B cell (primary cell): ENCODE results near the gene SOX15. TPM values are rescaled to one million over a fixed set of nuclear protein-coding genes. Genes with fewer than 3 reads are reported as not detected.

Experiments
- ATAC-seq: fragments of 200-7000 bp; cut with Tn5 transposase; one replicate; pipeline ENCODE4 v1.10.0; 2021; ENCODE audit warnings: low read depth, mild to moderate bottlenecking, moderate number of reproducible peaks, moderate library complexity
- CTCF ChIA-PET: fragments of 350-600 bp; sonication (Branson Sonifier 250); formaldehyde crosslinking; loops from one replicate; lab custom pipeline; 2021; ENCODE audit warnings: antibody characterized with exemption, inconsistent platforms; lab: Charles Lee
- POLR2A ChIA-PET: fragments of 350-600 bp; sonication (Branson Sonifier 250); formaldehyde crosslinking; loops from one replicate; lab custom pipeline; 2021; ENCODE audit warnings: antibody characterized with exemption; lab: Charles Lee
- DNase-seq: peaks from one replicate; pipeline ENCODE4 v3.0.0; 2013
- H2AFZ ChIP-seq: 2 replicates; pipeline ENCODE4 v1.6.1; 2012; ENCODE audit warnings: mild to moderate bottlenecking, low read depth, low read length; ENCODE audit not compliant: insufficient read depth, poor library complexity, severe bottlenecking
- H3K27ac ChIP-seq, 2 donors: 1 replicate in 1 of 2; 2 replicates in 1 of 2; pipeline ENCODE4 v1.5.1; 2012 to 2013; ENCODE audit warnings: low read length in 2 of 2, mild to moderate bottlenecking in 2 of 2, moderate library complexity in 1 of 2
- H3K27me3 ChIP-seq, 4 experiments: fragments of 200-600 bp in 1 of 4; sonication (generic) in 1 of 4; replicated peaks in 1 of 4; 1 replicate in 2 of 4; 2 replicates in 2 of 4; pipeline versions ENCODE4 v1.6.1 to v1.7.0; 2013 to 2016; ENCODE audit warnings: low read length in 3 of 4, mild to moderate bottlenecking in 2 of 4, mixed read lengths in 1 of 4, moderate library complexity in 1 of 4; ENCODE audit not compliant: insufficient read depth in 4 of 4, control insufficient read depth in 3 of 4; ENCODE audit errors: control extremely low read depth in 1 of 4
- H3K36me3 ChIP-seq, 2 experiments: replicated peaks in 1 of 2; 1 replicate in 1 of 2; 2 replicates in 1 of 2; pipeline versions ENCODE4 v1.6.1 to v1.7.1; 2013; ENCODE audit warnings: low read length in 1 of 2; ENCODE audit not compliant: insufficient read depth in 2 of 2, control insufficient read depth in 1 of 2; ENCODE audit errors: control extremely low read depth in 1 of 2, extremely low read depth in 1 of 2
- H3K4me1 ChIP-seq, 2 donors: fragments of 200-600 bp in 1 of 2; sonication (generic) in 1 of 2; 1 replicate in 1 of 2; 2 replicates in 1 of 2; pipeline versions ENCODE4 v1.5.1 to v1.6.1; 2013 to 2017; ENCODE audit warnings: low read length in 2 of 2; ENCODE audit not compliant: control insufficient read depth in 2 of 2, insufficient read depth in 2 of 2
- H3K4me2 ChIP-seq: replicated peaks from 2 replicates; pipeline ENCODE3; 2012; ENCODE audit warnings: mild to moderate bottlenecking, low read depth, low read length; ENCODE audit not compliant: poor library complexity, severe bottlenecking
- H3K4me3 ChIP-seq, 5 experiments: fragments of 200-600 bp in 1 of 5; sonication (generic) in 1 of 5; 1 replicate in 3 of 5; 2 replicates in 2 of 5; pipeline versions ENCODE4 v1.5.1 to v1.7.0; 2011 to 2016; ENCODE audit warnings: low read length in 4 of 5, mild to moderate bottlenecking in 4 of 5, low read depth in 2 of 5, control low read depth in 1 of 5, moderate library complexity in 1 of 5; ENCODE audit not compliant: insufficient read depth in 1 of 5; ENCODE audit errors: control extremely low read depth in 1 of 5, extremely low read depth in 1 of 5
- H3K79me2 ChIP-seq: fragments of 200-600 bp; sonication (generic); one replicate; pipeline ENCODE4 v1.6.0; 2016; ENCODE audit warnings: low read length; ENCODE audit not compliant: control insufficient read depth, insufficient read depth
- H3K9ac ChIP-seq: fragments of 200-600 bp; sonication (generic); 2 replicates; pipeline ENCODE4 v1.6.1; 2017; ENCODE audit warnings: mild to moderate bottlenecking, low read length, moderate library complexity
- H3K9me3 ChIP-seq, 3 donors: one replicate each; pipeline versions ENCODE4 v1.6.1 to v1.7.1; 2013; ENCODE audit warnings: low read length in 2 of 3; ENCODE audit not compliant: control insufficient read depth in 2 of 3, insufficient read depth in 1 of 3; ENCODE audit errors: control extremely low read depth in 1 of 3
- H4K20me1 ChIP-seq: 2 replicates; pipeline ENCODE4 v1.6.0; 2012; ENCODE audit warnings: mild to moderate bottlenecking, low read length; ENCODE audit not compliant: insufficient read depth, control insufficient read depth, poor library complexity, severe bottlenecking
- H3K27ac Mint-ChIP-seq: one replicate; pipeline ENCODE4 v1.8.0; 2021; ENCODE audit warnings: mixed read lengths
- H3K27me3 Mint-ChIP-seq: one replicate; pipeline ENCODE4 v1.8.0; 2021; ENCODE audit warnings: mixed read lengths
- H3K4me1 Mint-ChIP-seq: one replicate; pipeline ENCODE4 v1.8.0; 2021; ENCODE audit warnings: mixed read lengths
- H3K4me3 Mint-ChIP-seq: one replicate; pipeline ENCODE4 v1.8.0; 2021; ENCODE audit warnings: mixed read lengths
- H3K9me3 Mint-ChIP-seq: one replicate; pipeline ENCODE4 v1.8.0; 2022; ENCODE audit warnings: mixed read lengths; ENCODE audit not compliant: insufficient read depth
- EZH2 ChIP-seq: IDR thresholded peaks from 2 replicates; pipeline ENCODE4 v1.6.1; 2012; ENCODE audit warnings: borderline replicate concordance, low read depth, mild to moderate bottlenecking, moderate library complexity, low read length; ENCODE audit not compliant: insufficient read depth, poor library complexity, severe bottlenecking
- WGBS: methylation state at CpG from one replicate; pipeline ENCODE4 v1.1.5; 2013; ENCODE audit warnings: missing lambda C conversion rate; ENCODE audit not compliant: insufficient coverage; 5-methylcytosine and 5-hydroxymethylcytosine counted together
- intact Hi-C: fragments of 100-400 bp; cut with micrococcal nuclease; formaldehyde crosslinking; loops from one replicate; pipeline ENCODE4 v1.10.0; 2022
- polyA plus RNA-seq: library from polyadenylated mRNA; depleted of rRNA; stranded (reverse); fragments of >200 nt; gene quantifications from 2 replicates; pipeline ENCODE4 v1.2.3, GENCODE V29; 2012
- total RNA-seq, 2 donors: library from RNA; stranded (reverse); fragments of 120-200 nt in 1 of 2; gene quantifications; 1 replicate in 1 of 2; 2 replicates in 1 of 2; pipeline versions ENCODE4 v1.2.3 to v1.2.4, GENCODE V29; 2013 to 2022
- TF ChIP-seq, protein P1 (sequence below): fragments of 200-600 bp; IDR thresholded peaks from one replicate; pipeline ENCODE4 v1.8.0; 2022; ENCODE audit warnings: antibody characterized with exemption, mild to moderate bottlenecking

The SOX15 gene
- total and polyA plus RNA-seq, 2 donors (not counting 1 experiment from before 2014, with no cell fraction given) = 0.18 to 0.96 TPM

DNA sequence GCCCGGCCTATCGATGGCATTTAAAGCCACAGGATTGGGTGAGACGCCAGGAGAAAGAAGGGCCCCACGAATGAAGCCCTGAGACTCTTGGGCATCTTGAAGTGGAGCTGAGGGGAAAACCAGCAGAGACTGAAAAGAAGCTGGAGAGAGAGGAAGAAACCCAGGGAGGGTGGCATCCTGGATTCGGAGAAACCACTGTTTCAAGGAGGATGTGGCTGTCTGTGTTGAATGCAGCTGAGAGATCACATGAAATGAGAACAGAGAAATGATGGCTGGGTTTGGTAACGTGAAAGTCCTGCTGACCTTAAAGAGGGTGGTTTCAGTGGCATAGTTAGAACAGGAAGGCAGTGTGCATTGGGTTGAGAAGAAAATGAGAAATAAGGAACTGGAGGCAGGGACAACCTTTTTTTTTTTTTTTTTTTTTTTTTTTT, 37.3 kb downstream of the SOX15 start:
- Mint-ChIP-seq H3K27me3 (no peaks in the 10 kb centered on the region), H3K4me1 (peaks cover 58% of the 10 kb centered on the region), H3K27ac (peak overlapping the region; percentile 93), H3K9me3 (no peaks in the 10 kb centered on the region), H3K4me3 (peak overlapping the region; percentile 79)
- WGBS = 3% methylated on average over 6 of the region's 6 CpGs
- H2AFZ ChIP-seq = peak overlapping the region; percentile 5
- peak overlapping the region; percentile 56 for H3K9ac ChIP-seq
- H3K36me3 ChIP-seq = peaks cover 0 to 3% of the 10 kb centered on the region in 2 experiments
- no peaks in the 10 kb centered on the region for H3K27me3 ChIP-seq
- H3K9me3 ChIP-seq = no peaks in the 10 kb centered on the region
- no peaks in the 10 kb centered on the region for H4K20me1 ChIP-seq
- ChIA-PET POLR2A (interaction anchor here (0.6 to 0.9 kb wide), 12 partner anchors 8 to 368 kb away, joined by 3 to 10 read pairs (median 6); partner anchors contain the start of gene SENP3), CTCF (interaction anchor here (1.0 to 25.0 kb wide), 6 partner anchors 7 to 196 kb away, joined by 3 to 666 read pairs (median 6); partner anchors contain the start of genes CD68, FXR2, SENP3 and TNFSF13)
- intact Hi-C loops = loop anchor here (1.0 kb wide), 1 partner anchor 9 kb away; the partner anchor contains the start of gene SENP3
- peaks cover 1% of the 10 kb centered on the region for H3K79me2 ChIP-seq
- peak overlapping the region in 2 of 5 experiments; percentile 0 to 44 for H3K4me3 ChIP-seq
- DNase-seq (peak; percentile 89), ATAC-seq (peak; percentile 84)
- H3K4me2 ChIP-seq = peak overlapping the region; percentile 62
- TF ChIP-seq, protein P1, sequence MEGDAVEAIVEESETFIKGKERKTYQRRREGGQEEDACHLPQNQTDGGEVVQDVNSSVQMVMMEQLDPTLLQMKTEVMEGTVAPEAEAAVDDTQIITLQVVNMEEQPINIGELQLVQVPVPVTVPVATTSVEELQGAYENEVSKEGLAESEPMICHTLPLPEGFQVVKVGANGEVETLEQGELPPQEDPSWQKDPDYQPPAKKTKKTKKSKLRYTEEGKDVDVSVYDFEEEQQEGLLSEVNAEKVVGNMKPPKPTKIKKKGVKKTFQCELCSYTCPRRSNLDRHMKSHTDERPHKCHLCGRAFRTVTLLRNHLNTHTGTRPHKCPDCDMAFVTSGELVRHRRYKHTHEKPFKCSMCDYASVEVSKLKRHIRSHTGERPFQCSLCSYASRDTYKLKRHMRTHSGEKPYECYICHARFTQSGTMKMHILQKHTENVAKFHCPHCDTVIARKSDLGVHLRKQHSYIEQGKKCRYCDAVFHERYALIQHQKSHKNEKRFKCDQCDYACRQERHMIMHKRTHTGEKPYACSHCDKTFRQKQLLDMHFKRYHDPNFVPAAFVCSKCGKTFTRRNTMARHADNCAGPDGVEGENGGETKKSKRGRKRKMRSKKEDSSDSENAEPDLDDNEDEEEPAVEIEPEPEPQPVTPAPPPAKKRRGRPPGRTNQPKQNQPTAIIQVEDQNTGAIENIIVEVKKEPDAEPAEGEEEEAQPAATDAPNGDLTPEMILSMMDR = no peak
- TF ChIP-seq EZH2 = no peak
- H3K4me1 ChIP-seq = peaks cover 39 to 60% of the 10 kb centered on the region in 2 donors
- H3K27ac ChIP-seq = peak overlapping the region; percentile 76 to 92

DNA sequence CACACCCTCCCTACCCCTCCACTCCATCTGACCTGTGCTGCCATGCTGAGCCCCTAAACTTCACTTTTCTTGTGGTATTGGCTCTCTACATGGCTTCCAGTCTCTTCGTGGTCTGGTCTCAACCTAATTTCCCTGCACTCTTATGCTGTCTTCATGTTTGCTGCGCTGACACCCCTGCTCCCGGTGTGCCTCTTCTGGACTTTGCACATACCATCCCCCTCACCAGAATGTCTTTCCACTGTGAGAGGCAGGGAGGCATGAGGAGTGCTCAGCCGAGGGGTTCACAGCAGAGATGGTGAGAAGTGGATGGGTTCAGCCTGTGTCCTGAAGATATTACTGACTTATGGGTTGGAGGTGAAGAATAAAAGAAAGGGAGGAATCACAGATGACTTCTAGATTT, 38.5 kb downstream of the SOX15 start:
- no peaks in the 10 kb centered on the region for H3K27me3 ChIP-seq
- H3K36me3 ChIP-seq = no peaks in the 10 kb centered on the region
- TF ChIP-seq EZH2 = no peak
- TF ChIP-seq, protein P1 = no peak
- peaks cover 5% of the 10 kb centered on the region for H3K79me2 ChIP-seq
- peaks cover 39 to 57% of the 10 kb centered on the region in 2 donors for H3K4me1 ChIP-seq
- ChIA-PET POLR2A (interaction anchor here (0.6 kb wide), 2 partner anchors 10 to 35 kb away, joined by 3 to 4 read pairs; no protein-coding TSS in a partner anchor), CTCF (interaction anchor here (1.0 to 25.0 kb wide), 3 partner anchors 8 to 63 kb away, joined by 3 to 666 read pairs (median 126); partner anchors contain the start of genes FXR2, SENP3 and TNFSF13)
- no peak overlapping the region for H3K9ac ChIP-seq
- Mint-ChIP-seq H3K27ac (peak overlapping the region; percentile 93), H3K9me3 (no peaks in the 10 kb centered on the region), H3K4me1 (peaks cover 54% of the 10 kb centered on the region), H3K27me3 (no peaks in the 10 kb centered on the region), H3K4me3 (peak overlapping the region; percentile 51)
- no peaks in the 10 kb centered on the region for H3K9me3 ChIP-seq
- DNase-seq (peak; percentile 13), ATAC-seq (no peak)
- H3K4me2 ChIP-seq = no peak overlapping the region
- no peak overlapping the region for H3K4me3 ChIP-seq
- H3K27ac ChIP-seq = peak overlapping the region in 1 of 2 donors; percentile 92
- no peak overlapping the region for H2AFZ ChIP-seq
- intact Hi-C loops = no loop called here
- WGBS = 22% methylated on average over 1 of the region's 4 CpGs
- H4K20me1 ChIP-seq = no peaks in the 10 kb centered on the region
